Stomach smooth muscle (tissue), 2 donors: ENCODE results near the gene USP5.
"Not testable (repeated sequence)": the region's sequence is repeated elsewhere in the genome, so short reads cannot be mapped to it uniquely, and the experiment has no call there.

Experiments used
- H3K27ac ChIP-seq: one replicate; pipeline ENCODE4 v1.7.0; 2013; ENCODE audit warnings: mild to moderate bottlenecking, low read length, inconsistent platforms
- H3K27me3 ChIP-seq, 2 donors: one replicate each; pipeline ENCODE4 v1.7.0; 2013; ENCODE audit warnings: low read length in 2 of 2; ENCODE audit not compliant: insufficient read depth in 2 of 2, control insufficient read depth in 1 of 2
- H3K36me3 ChIP-seq, 2 donors: one replicate each; pipeline ENCODE4 v1.7.0; 2013; ENCODE audit warnings: low read length in 2 of 2; ENCODE audit not compliant: control insufficient read depth in 2 of 2, insufficient read depth in 2 of 2
- H3K4me1 ChIP-seq: one replicate; pipeline ENCODE4 v1.7.0; 2013; ENCODE audit warnings: low read length; ENCODE audit not compliant: control insufficient read depth, insufficient read depth
- H3K4me3 ChIP-seq, 2 donors: one replicate each; pipeline ENCODE4 v1.7.0; 2013; ENCODE audit warnings: low read length in 2 of 2
- H3K9ac ChIP-seq, 2 donors: one replicate each; pipeline ENCODE4 v1.7.0; 2013; ENCODE audit warnings: low read length in 2 of 2, mild to moderate bottlenecking in 1 of 2
- H3K9me3 ChIP-seq, 2 donors: one replicate each; pipeline ENCODE4 v1.7.0; 2013; ENCODE audit warnings: low read length in 2 of 2; ENCODE audit not compliant: control insufficient read depth in 2 of 2
- donor health status: healthy.
- donor health status: Pancreatic carcinoma.

The USP5 gene

GRCh38 chr12:6853626-6854025 lies 1.7 kb downstream of the USP5 start:
- peaks cover 32 to 33% of the 10 kb centered on the region in 2 donors for H3K36me3 ChIP-seq
- H3K9me3 ChIP-seq, result no peaks in the 10 kb centered on the region
- H3K9ac ChIP-seq, result peak overlapping the region; percentile 54 to 66
- H3K4me1 ChIP-seq, result peaks cover 25% of the 10 kb centered on the region
- H3K27me3 ChIP-seq, result no peaks in the 10 kb centered on the region
- no peak overlapping the region for H3K4me3 ChIP-seq
- peak overlapping the region; percentile 96 for H3K27ac ChIP-seq

- Histone ChIP-seq H3K4me3 (no peak overlapping the region), H3K9me3 (no peaks in the 10 kb centered on the region), H3K4me1 (peaks cover 25% of the 10 kb centered on the region), H3K27me3 (no peaks in the 10 kb centered on the region), H3K27ac (peak overlapping the region; percentile 96), H3K36me3 (peaks cover 34 to 36% of the 10 kb centered on the region in 2 donors), H3K9ac (peak overlapping the region in 1 of 2 donors; percentile 43)
Measured at GRCh38 chr12:6854036-6854435, 2.1 kb downstream of the USP5 start.

- Histone ChIP-seq H3K4me1 (peaks cover 25% of the 10 kb centered on the region), H3K4me3 (no peak overlapping the region), H3K36me3 (peaks cover 43% of the 10 kb centered on the region in 2 donors), H3K9me3 (no peaks in the 10 kb centered on the region), H3K9ac (no peak overlapping the region), H3K27me3 (no peaks in the 10 kb centered on the region), H3K27ac (peak overlapping the region; percentile 24)
Measured at GRCh38 chr12:6855322-6855721, 3.4 kb downstream of the USP5 start.

GRCh38 chr12:6858799-6859198 lies 6.8 kb downstream of the USP5 start:
- Histone ChIP-seq H3K4me3 (no peak overlapping the region), H3K27ac (no peak overlapping the region), H3K27me3 (no peaks in the 10 kb centered on the region), H3K9me3 (no peaks in the 10 kb centered on the region), H3K4me1 (peaks cover 6% of the 10 kb centered on the region), H3K9ac (no peak overlapping the region), H3K36me3 (peaks cover 68 to 74% of the 10 kb centered on the region in 2 donors)

GRCh38 chr12:6860116-6860515 lies 8.2 kb downstream of the USP5 start:
- no peaks in the 10 kb centered on the region for H3K9me3 ChIP-seq
- no peak overlapping the region for H3K9ac ChIP-seq
- no peak overlapping the region for H3K27ac ChIP-seq
- H3K27me3 ChIP-seq, result no peaks in the 10 kb centered on the region
- no peaks in the 10 kb centered on the region for H3K4me1 ChIP-seq
- peaks cover 74 to 79% of the 10 kb centered on the region in 2 donors for H3K36me3 ChIP-seq
- H3K4me3 ChIP-seq, result no peak overlapping the region

- Histone ChIP-seq H3K27ac (no peak overlapping the region), H3K9me3 (no peaks in the 10 kb centered on the region), H3K27me3 (no peaks in the 10 kb centered on the region), H3K4me3 (no peak overlapping the region), H3K9ac (no peak overlapping the region), H3K36me3 (peaks cover 71 to 79% of the 10 kb centered on the region in 2 donors), H3K4me1 (no peaks in the 10 kb centered on the region)
Measured at GRCh38 chr12:6860942-6861341, 9.0 kb downstream of the USP5 start.

- Histone ChIP-seq H3K4me1 (peaks cover 1% of the 10 kb centered on the region), H3K36me3 (peaks cover 66 to 76% of the 10 kb centered on the region in 2 donors), H3K4me3 (no peak overlapping the region), H3K27ac (no peak overlapping the region), H3K9ac (no peak overlapping the region), H3K9me3 (no peaks in the 10 kb centered on the region), H3K27me3 (no peaks in the 10 kb centered on the region)
Measured at GRCh38 chr12:6861391-6861790, 9.4 kb downstream of the USP5 start.

- Histone ChIP-seq H3K27me3 (no peaks in the 10 kb centered on the region), H3K9ac (no peak overlapping the region), H3K9me3 (no peaks in the 10 kb centered on the region), H3K4me1 (peaks cover 9% of the 10 kb centered on the region), H3K36me3 (peaks cover 51 to 62% of the 10 kb centered on the region in 2 donors), H3K4me3 (no peak overlapping the region), H3K27ac (no peak overlapping the region)
Measured at GRCh38 chr12:6863033-6863432, 11.1 kb downstream of the USP5 start.

GRCh38 chr12:6863586-6864321 lies 11.8 kb downstream of the USP5 start:
- Histone ChIP-seq H3K27ac (no peak overlapping the region), H3K4me1 (peaks cover 15% of the 10 kb centered on the region), H3K4me3 (no peak overlapping the region), H3K27me3 (no peaks in the 10 kb centered on the region), H3K9me3 (no peaks in the 10 kb centered on the region), H3K9ac (no peak overlapping the region), H3K36me3 (peaks cover 43 to 55% of the 10 kb centered on the region in 2 donors)

GRCh38 chr12:6865307-6865706 lies 13.4 kb downstream of the USP5 start:
- H3K4me3 ChIP-seq, H3K9me3 ChIP-seq, H3K9ac ChIP-seq, H3K27ac ChIP-seq, H3K27me3 ChIP-seq: not testable (repeated sequence)
- H3K36me3 ChIP-seq, result peaks cover 42 to 50% of the 10 kb centered on the region in 2 donors
- H3K4me1 ChIP-seq, result peaks cover 28% of the 10 kb centered on the region

GRCh38 chr12:6866163-6866919 lies 14.4 kb downstream of the USP5 start:
- H3K9ac ChIP-seq, result peak overlapping the region; percentile 84 to 94
- peak overlapping the region; percentile 97 for H3K27ac ChIP-seq

More at GRCh38 chr12:6866163-6866919, 14.4 kb downstream of the USP5 start:
- H3K9me3 ChIP-seq, result no peaks in the 10 kb centered on the region
- peaks cover 32 to 45% of the 10 kb centered on the region in 2 donors for H3K36me3 ChIP-seq
- no peaks in the 10 kb centered on the region for H3K27me3 ChIP-seq
- peaks cover 33% of the 10 kb centered on the region for H3K4me1 ChIP-seq
- H3K4me3 ChIP-seq, result peak overlapping the region; percentile 80 to 92
